DMS79 treated with DMSO at 0.1 percent for 48 hours (cell line): ENCODE data around the gene NADK2.
"Not testable (repeated sequence)": the region's sequence is repeated elsewhere in the genome, so short reads cannot be mapped to it uniquely, and the experiment has no call there.

Experiments used
- DNase-seq: peaks from one replicate; lab custom pipeline; 2025; lab: John Stamatoyannopoulos, UW

NADK2 gene

GRCh38 chr5:36206913-36207312 lies 34.8 kb downstream of the NADK2 start:
- DNase-seq: no peak

- no peak for DNase-seq
Measured at GRCh38 chr5:36205329-36205728, 36.4 kb downstream of the NADK2 start.

- DNase-seq: no peak
Measured at GRCh38 chr5:36202521-36202961, 39.2 kb downstream of the NADK2 start.

- no peak for DNase-seq
Measured at GRCh38 chr5:36200513-36200912, 41.2 kb downstream of the NADK2 start.

- DNase-seq: no peak
Measured at GRCh38 chr5:36199620-36200019, 42.1 kb downstream of the NADK2 start.

GRCh38 chr5:36198783-36199182 lies 42.9 kb downstream of the NADK2 start:
- not testable (repeated sequence) for DNase-seq

- no peak for DNase-seq
Measured at GRCh38 chr5:36198281-36198680, 43.4 kb downstream of the NADK2 start.

- DNase-seq: no peak
Measured at GRCh38 chr5:36193746-36194145, 48.0 kb downstream of the NADK2 start.

GRCh38 chr5:36184408-36184807 lies 57.3 kb downstream of the NADK2 start:
- DNase-seq: not testable (repeated sequence)

- DNase-seq: no peak
Measured at GRCh38 chr5:36181774-36182173, 60.0 kb downstream of the NADK2 start.

- no peak for DNase-seq
Measured at GRCh38 chr5:36180556-36181350, 61.0 kb downstream of the NADK2 start.

GRCh38 chr5:36179950-36180349 lies 61.8 kb downstream of the NADK2 start:
- no peak for DNase-seq

- DNase-seq: no peak
Measured at GRCh38 chr5:36178524-36178890, 63.2 kb downstream of the NADK2 start.

GRCh38 chr5:36177715-36178523 lies 63.8 kb downstream of the NADK2 start:
- DNase-seq: peak; percentile 29

GRCh38 chr5:36177154-36177553 lies 64.6 kb downstream of the NADK2 start:
- DNase-seq: no peak

GRCh38 chr5:36175043-36175442 lies 66.7 kb downstream of the NADK2 start:
- DNase-seq: no peak

GRCh38 chr5:36174119-36174518 lies 67.6 kb downstream of the NADK2 start:
- no peak for DNase-seq

GRCh38 chr5:36173426-36173825 lies 68.3 kb downstream of the NADK2 start:
- DNase-seq: no peak

- peak; percentile 83 for DNase-seq
Measured at GRCh38 chr5:36172599-36172998, 69.1 kb downstream of the NADK2 start.

- DNase-seq: no peak
Measured at GRCh38 chr5:36170832-36171424, 70.8 kb downstream of the NADK2 start.

GRCh38 chr5:36168737-36169136 lies 73.0 kb downstream of the NADK2 start:
- no peak for DNase-seq

- no peak for DNase-seq
Measured at GRCh38 chr5:36164461-36164860, 77.3 kb downstream of the NADK2 start.
